Measurements from ENCODE around the gene HIF1AN. TPM values are rescaled to one million over a fixed set of nuclear protein-coding genes. Genes with fewer than 3 reads are reported as not detected.
A peak's percentile ranks its signal among the peaks of the same experiment; 100 is the strongest.
"Not testable (repeated sequence)": the region's sequence is repeated elsewhere in the genome, so short reads cannot be mapped to it uniquely, and the experiment has no call there.

Gene HIF1AN
- total RNA-seq, 2 donors from 2014 or later, result 52.8 to 55.1 TPM

GRCh38 chr10:100561005-100561404 lies 25.3 kb downstream of the HIF1AN start:
- Mint-ChIP-seq H3K4me1 (ENCODE audit: low read depth) (peaks cover 10% of the 10 kb centered on the region), H3K36me3 (ENCODE audit: insufficient read depth in 2 of 2) (peaks cover 0 to 7% of the 10 kb centered on the region in 2 donors), H3K27me3 (ENCODE audit: low read depth) (no peaks in the 10 kb centered on the region), H3K4me3 (peak overlapping the region in 1 of 2 donors; percentile 10), H3K9me3 (no peaks in the 10 kb centered on the region), H3K27ac (no peak overlapping the region)
- DNase-seq (no peak), ATAC-seq (replicated peaks in 1 of 2) (no peak)

- peaks cover 0 to 7% of the 10 kb centered on the region in 2 donors for H3K36me3 Mint-ChIP-seq (ENCODE audit: insufficient read depth in 2 of 2)
- H3K9me3 Mint-ChIP-seq, result no peaks in the 10 kb centered on the region
- H3K27me3 Mint-ChIP-seq (ENCODE audit: low read depth), result no peaks in the 10 kb centered on the region
- H3K4me1 Mint-ChIP-seq (ENCODE audit: low read depth), result peaks cover 10% of the 10 kb centered on the region
- H3K4me3 Mint-ChIP-seq, result peak overlapping the region; percentile 3 to 36
- ATAC-seq (replicated peaks in 1 of 2), result peak; percentile 92 to 93
- peak; percentile 83 to 86 for DNase-seq
- H3K27ac Mint-ChIP-seq, result no peak overlapping the region
These were observed 26.4 kb downstream of the HIF1AN start for GRCh38 chr10:100562008-100562672.

GRCh38 chr10:100565206-100565985 lies 29.7 kb downstream of the HIF1AN start:
- ATAC-seq (replicated peaks in 1 of 2) (no peak), DNase-seq (no peak)
- peaks cover 0 to 3% of the 10 kb centered on the region in 2 donors for H3K36me3 Mint-ChIP-seq (ENCODE audit: insufficient read depth in 2 of 2)
- H3K27me3 Mint-ChIP-seq (ENCODE audit: low read depth), result no peaks in the 10 kb centered on the region
- H3K9me3 Mint-ChIP-seq, result no peaks in the 10 kb centered on the region
- H3K4me1 Mint-ChIP-seq (ENCODE audit: low read depth), result peaks cover 10% of the 10 kb centered on the region
- no peak overlapping the region for H3K27ac Mint-ChIP-seq
- H3K4me3 Mint-ChIP-seq, result no peak overlapping the region

GRCh38 chr10:100566561-100566960 lies 30.8 kb downstream of the HIF1AN start:
- no peak overlapping the region for H3K27ac Mint-ChIP-seq
- no peaks in the 10 kb centered on the region for H3K27me3 Mint-ChIP-seq (ENCODE audit: low read depth)
- ATAC-seq (replicated peaks in 1 of 2) (no peak), DNase-seq (no peak)
- no peaks in the 10 kb centered on the region for H3K36me3 Mint-ChIP-seq (ENCODE audit: insufficient read depth in 2 of 2)
- no peaks in the 10 kb centered on the region for H3K9me3 Mint-ChIP-seq
- peaks cover 5% of the 10 kb centered on the region for H3K4me1 Mint-ChIP-seq (ENCODE audit: low read depth)
- H3K4me3 Mint-ChIP-seq, result no peak overlapping the region

- no peak for DNase-seq
- Mint-ChIP-seq H3K36me3 (ENCODE audit: insufficient read depth in 2 of 2) (no peaks in the 10 kb centered on the region), H3K9me3 (no peaks in the 10 kb centered on the region), H3K4me3 (no peak overlapping the region), H3K4me1 (ENCODE audit: low read depth) (no peaks in the 10 kb centered on the region), H3K27me3 (ENCODE audit: low read depth) (no peaks in the 10 kb centered on the region), H3K27ac (no peak overlapping the region)
- no peak for ATAC-seq (replicated peaks in 1 of 2)
These were observed 31.5 kb downstream of the HIF1AN start for GRCh38 chr10:100567249-100567648.

GRCh38 chr10:100567826-100568225 lies 32.1 kb downstream of the HIF1AN start:
- Mint-ChIP-seq H3K9me3 (no peaks in the 10 kb centered on the region), H3K4me1 (ENCODE audit: low read depth) (no peaks in the 10 kb centered on the region), H3K27me3 (ENCODE audit: low read depth) (no peaks in the 10 kb centered on the region), H3K27ac (no peak overlapping the region), H3K4me3 (no peak overlapping the region), H3K36me3 (ENCODE audit: insufficient read depth in 2 of 2) (no peaks in the 10 kb centered on the region)
- DNase-seq, result no peak
- ATAC-seq (replicated peaks in 1 of 2), result no peak

- H3K36me3 Mint-ChIP-seq (ENCODE audit: insufficient read depth in 2 of 2), result no peaks in the 10 kb centered on the region
- H3K27me3 Mint-ChIP-seq (ENCODE audit: low read depth), result peaks cover under 1% of the 10 kb centered on the region
- H3K4me3 Mint-ChIP-seq, result no peak overlapping the region
These were observed 33.2 kb downstream of the HIF1AN start for GRCh38 chr10:100568912-100569311.

GRCh38 chr10:100569687-100570481 lies 34.1 kb downstream of the HIF1AN start:
- no peaks in the 10 kb centered on the region for H3K4me1 Mint-ChIP-seq (ENCODE audit: low read depth)
- H3K4me3 Mint-ChIP-seq, result no peak overlapping the region
- peaks cover 6% of the 10 kb centered on the region for H3K27me3 Mint-ChIP-seq (ENCODE audit: low read depth)
- H3K36me3 Mint-ChIP-seq (ENCODE audit: insufficient read depth in 2 of 2), result no peaks in the 10 kb centered on the region
- peak; percentile 9 to 14 for DNase-seq
- peak; percentile 38 to 43 for ATAC-seq (replicated peaks in 1 of 2)
- no peak overlapping the region for H3K27ac Mint-ChIP-seq
- H3K9me3 Mint-ChIP-seq, result no peaks in the 10 kb centered on the region

More at GRCh38 chr10:100568912-100569311, 33.2 kb downstream of the HIF1AN start:
- Mint-ChIP-seq H3K27ac (no peak overlapping the region), H3K9me3 (no peaks in the 10 kb centered on the region), H3K4me1 (ENCODE audit: low read depth) (no peaks in the 10 kb centered on the region)
- ATAC-seq (replicated peaks in 1 of 2) (no peak), DNase-seq (no peak)

- Mint-ChIP-seq H3K27me3 (ENCODE audit: low read depth) (peaks cover 9% of the 10 kb centered on the region), H3K4me3 (no peak overlapping the region), H3K36me3 (ENCODE audit: insufficient read depth in 2 of 2) (no peaks in the 10 kb centered on the region), H3K9me3 (no peaks in the 10 kb centered on the region), H3K4me1 (ENCODE audit: low read depth) (no peaks in the 10 kb centered on the region), H3K27ac (no peak overlapping the region)
- DNase-seq (no peak), ATAC-seq (replicated peaks in 1 of 2) (no peak)
These were observed 34.8 kb downstream of the HIF1AN start for GRCh38 chr10:100570506-100570905.

GRCh38 chr10:100571084-100571856 lies 35.5 kb downstream of the HIF1AN start:
- Mint-ChIP-seq H3K4me1 (ENCODE audit: low read depth) (no peaks in the 10 kb centered on the region), H3K4me3 (no peak overlapping the region), H3K9me3 (no peaks in the 10 kb centered on the region), H3K27me3 (ENCODE audit: low read depth) (peaks cover 17% of the 10 kb centered on the region), H3K27ac (no peak overlapping the region), H3K36me3 (ENCODE audit: insufficient read depth in 2 of 2) (no peaks in the 10 kb centered on the region)
- ATAC-seq (replicated peaks in 1 of 2) (no peak), DNase-seq (no peak)

GRCh38 chr10:100575146-100575545 lies 39.4 kb downstream of the HIF1AN start:
- not testable (repeated sequence) for H3K36me3 Mint-ChIP-seq (ENCODE audit: insufficient read depth in 2 of 2); H3K4me1 Mint-ChIP-seq (ENCODE audit: low read depth); ATAC-seq (replicated peaks in 1 of 2)

GRCh38 chr10:100575585-100576281 lies 40.0 kb downstream of the HIF1AN start:
- Mint-ChIP-seq H3K27me3 (ENCODE audit: low read depth) (peaks cover 42% of the 10 kb centered on the region), H3K27ac (no peak overlapping the region), H3K4me1 (ENCODE audit: low read depth) (no peaks in the 10 kb centered on the region), H3K36me3 (ENCODE audit: insufficient read depth in 2 of 2) (no peaks in the 10 kb centered on the region), H3K9me3 (no peaks in the 10 kb centered on the region), H3K4me3 (no peak overlapping the region)
- ATAC-seq (replicated peaks in 1 of 2), result no peak
- no peak for DNase-seq

More at GRCh38 chr10:100575146-100575545, 39.4 kb downstream of the HIF1AN start:
- not testable (repeated sequence) for H3K9me3 Mint-ChIP-seq, H3K27ac Mint-ChIP-seq, H3K4me3 Mint-ChIP-seq, DNase-seq
- peaks cover 42% of the 10 kb centered on the region for H3K27me3 Mint-ChIP-seq (ENCODE audit: low read depth)
